HepG2 (cell line): ENCODE measurements around the gene SLC35A2. TPM values are rescaled to one million over a fixed set of nuclear protein-coding genes. Genes with fewer than 3 reads are reported as not detected.

Experiments used
- EED ChIP-seq: sonication (generic); formaldehyde crosslinking; IDR thresholded peaks from 2 replicates; pipeline ENCODE4 v1.5.0; 2020; ENCODE audit warnings: mild to moderate bottlenecking, missing genetic modification reagents
- FOXK1 ChIP-seq: sonication (generic); formaldehyde crosslinking; IDR thresholded peaks from 2 replicates; pipeline ENCODE4 v1.4.0; 2020; ENCODE audit warnings: low read depth, missing genetic modification reagents, borderline replicate concordance
- HOXA5 ChIP-seq: sonication (generic); formaldehyde crosslinking; IDR thresholded peaks from 2 replicates; pipeline ENCODE4 v1.4.0; 2020; ENCODE audit warnings: missing genetic modification reagents
- IRX3 ChIP-seq: sonication (generic); formaldehyde crosslinking; IDR thresholded peaks from 2 replicates; pipeline ENCODE4 v1.8.1; 2023; ENCODE audit warnings: mild to moderate bottlenecking, low read depth, missing genetic modification reagents, borderline replicate concordance
- KAT7 ChIP-seq: IDR thresholded peaks from 2 replicates; pipeline ENCODE4 v1.6.1; 2018; ENCODE audit warnings: borderline replicate concordance, missing compliant biosample characterization
- KLF6 ChIP-seq: IDR thresholded peaks from 2 replicates; pipeline ENCODE4 v1.8.0; 2016; ENCODE audit warnings: missing biosample characterization, missing genetic modification reagents
- KMT2B ChIP-seq: IDR thresholded peaks from 2 replicates; pipeline ENCODE4 v1.6.1; 2016; ENCODE audit warnings: missing genetic modification reagents, missing compliant biosample characterization
- NFIB ChIP-seq: sonication (generic); formaldehyde crosslinking; IDR thresholded peaks from 2 replicates; pipeline ENCODE4 v1.9.0; 2021; ENCODE audit warnings: missing genetic modification reagents, mild to moderate bottlenecking, borderline replicate concordance
- NFYC ChIP-seq: IDR thresholded peaks from 2 replicates; pipeline ENCODE4 v1.6.1; 2016; ENCODE audit warnings: missing genetic modification reagents, missing compliant biosample characterization
- NR2F2 ChIP-seq: IDR thresholded peaks from 2 replicates; pipeline ENCODE4 v1.6.1; 2012; ENCODE audit warnings: low read depth, inconsistent platforms, borderline replicate concordance
- PAF1 ChIP-seq: IDR thresholded peaks from 2 replicates; pipeline ENCODE4 v1.6.1; 2016; ENCODE audit warnings: missing genetic modification reagents, missing compliant biosample characterization
- PITX1 ChIP-seq: sonication (generic); formaldehyde crosslinking; IDR thresholded peaks from 2 replicates; pipeline ENCODE4 v1.5.1; 2020; ENCODE audit warnings: mild to moderate bottlenecking, missing genetic modification reagents
- RBM39 ChIP-seq: fragments of 200-400 bp; formaldehyde crosslinking; IDR thresholded peaks from one replicate; pipeline ENCODE4 v1.6.1; 2018; ENCODE audit warnings: antibody characterized with exemption, mild to moderate bottlenecking, low read depth, low read length; ENCODE audit not compliant: poor library complexity, severe bottlenecking
- SP4 ChIP-seq: sonication (generic); formaldehyde crosslinking; IDR thresholded peaks from 2 replicates; pipeline ENCODE4 v1.8.1; 2023; ENCODE audit warnings: mild to moderate bottlenecking, missing genetic modification reagents
- ZFP90 ChIP-seq: sonication (generic); formaldehyde crosslinking; IDR thresholded peaks from 2 replicates; pipeline ENCODE4 v1.8.0; 2022; ENCODE audit warnings: missing genetic modification reagents, mild to moderate bottlenecking, inconsistent platforms, borderline replicate concordance
- ZNF496 ChIP-seq: sonication (generic); formaldehyde crosslinking; IDR thresholded peaks from 2 replicates; pipeline ENCODE4 v1.8.1; 2023; ENCODE audit warnings: mild to moderate bottlenecking, moderate library complexity, missing genetic modification reagents; ENCODE audit not compliant: insufficient replicate concordance
- polyA plus RNA-seq, 8 experiments: library from polyadenylated mRNA; depleted of rRNA in 3 of 8; stranded (reverse) in 7 of 8; unstranded in 1 of 8; fragments of >200 nt; fragmentation: Illumina TruSeq in 4 of 8; extraction: Trizol in 4 of 8; gene quantifications; 2 replicates each; pipeline versions ENCODE4 v1.2.1 to v1.2.3, GENCODE V29; 2011 to 2016; ENCODE audit warnings: low read depth in 4 of 8, missing spikeins in 1 of 8, mixed read lengths in 1 of 8; ENCODE audit not compliant: insufficient read depth in 1 of 8
- total RNA-seq, 5 experiments: library from RNA; depleted of rRNA; stranded (reverse); fragments of >200 nt; fragmentation: Illumina TruSeq; extraction: Trizol; gene quantifications; 2 replicates each; pipeline ENCODE4 v1.2.3, GENCODE V29; 2016; ENCODE audit warnings: low read depth in 1 of 5
- TF ChIP-seq, protein P1 (sequence below): sonication (generic); formaldehyde crosslinking; IDR thresholded peaks from 2 replicates; pipeline ENCODE4 v1.5.1; 2020; ENCODE audit warnings: mild to moderate bottlenecking, missing genetic modification reagents, moderate library complexity
- TF ChIP-seq, protein P2 (sequence below): IDR thresholded peaks from 2 replicates; pipeline ENCODE4 v1.6.1; 2012; ENCODE audit warnings: low read depth, low read length, improper control_type of control experiment
- TF ChIP-seq, protein P3 (sequence below): sonication (generic); formaldehyde crosslinking; IDR thresholded peaks from 2 replicates; pipeline ENCODE4 v1.4.0; 2020; ENCODE audit warnings: missing genetic modification reagents

Gene SLC35A2
- total and polyA plus RNA-seq, 2 of the 13 experiments (the other 11 are each of a cell fraction or from before 2014, with no cell fraction given), result 32.1 to 40.8 TPM

GRCh38 chrX:48897625-48898306 is 13.7 kb downstream of the SLC35A2 start, which contains the start of the genes PQBP1 and TIMM17B (continued):
- TF ChIP-seq, protein P1, sequence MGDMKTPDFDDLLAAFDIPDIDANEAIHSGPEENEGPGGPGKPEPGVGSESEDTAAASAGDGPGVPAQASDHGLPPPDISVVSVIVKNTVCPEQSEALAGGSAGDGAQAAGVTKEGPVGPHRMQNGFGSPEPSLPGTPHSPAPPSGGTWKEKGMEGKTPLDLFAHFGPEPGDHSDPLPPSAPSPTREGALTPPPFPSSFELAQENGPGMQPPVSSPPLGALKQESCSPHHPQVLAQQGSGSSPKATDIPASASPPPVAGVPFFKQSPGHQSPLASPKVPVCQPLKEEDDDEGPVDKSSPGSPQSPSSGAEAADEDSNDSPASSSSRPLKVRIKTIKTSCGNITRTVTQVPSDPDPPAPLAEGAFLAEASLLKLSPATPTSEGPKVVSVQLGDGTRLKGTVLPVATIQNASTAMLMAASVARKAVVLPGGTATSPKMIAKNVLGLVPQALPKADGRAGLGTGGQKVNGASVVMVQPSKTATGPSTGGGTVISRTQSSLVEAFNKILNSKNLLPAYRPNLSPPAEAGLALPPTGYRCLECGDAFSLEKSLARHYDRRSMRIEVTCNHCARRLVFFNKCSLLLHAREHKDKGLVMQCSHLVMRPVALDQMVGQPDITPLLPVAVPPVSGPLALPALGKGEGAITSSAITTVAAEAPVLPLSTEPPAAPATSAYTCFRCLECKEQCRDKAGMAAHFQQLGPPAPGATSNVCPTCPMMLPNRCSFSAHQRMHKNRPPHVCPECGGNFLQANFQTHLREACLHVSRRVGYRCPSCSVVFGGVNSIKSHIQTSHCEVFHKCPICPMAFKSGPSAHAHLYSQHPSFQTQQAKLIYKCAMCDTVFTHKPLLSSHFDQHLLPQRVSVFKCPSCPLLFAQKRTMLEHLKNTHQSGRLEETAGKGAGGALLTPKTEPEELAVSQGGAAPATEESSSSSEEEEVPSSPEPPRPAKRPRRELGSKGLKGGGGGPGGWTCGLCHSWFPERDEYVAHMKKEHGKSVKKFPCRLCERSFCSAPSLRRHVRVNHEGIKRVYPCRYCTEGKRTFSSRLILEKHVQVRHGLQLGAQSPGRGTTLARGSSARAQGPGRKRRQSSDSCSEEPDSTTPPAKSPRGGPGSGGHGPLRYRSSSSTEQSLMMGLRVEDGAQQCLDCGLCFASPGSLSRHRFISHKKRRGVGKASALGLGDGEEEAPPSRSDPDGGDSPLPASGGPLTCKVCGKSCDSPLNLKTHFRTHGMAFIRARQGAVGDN (CRISPR knock-in tag), result peak; percentile 79
- TF ChIP-seq PITX1 (no peak), SP4 (CRISPR knock-in tag) (peak; percentile 66), KAT7 (CRISPR knock-in tag) (no peak), KLF6 (CRISPR knock-in tag) (no peak), NFYC (CRISPR knock-in tag) (peak; percentile 89), FOXK1 (0 out of 2 replicates have a peak, but pooled peaks have one; percentile 27), IRX3 (no peak), NFIB (CRISPR knock-in tag) (no peak), KMT2B (CRISPR knock-in tag) (no peak; the same call in 1 of the 2 replicates), ZNF496 (no peak), EED (CRISPR knock-in tag) (no peak), ZFP90 (CRISPR knock-in tag) (no peak), RBM39 (peak; percentile 66), HOXA5 (0 out of 2 replicates have a peak, but pooled peaks have one; percentile 4), NR2F2 (no peak), PAF1 (CRISPR knock-in tag) (no peak)
- TF ChIP-seq, protein P2, sequence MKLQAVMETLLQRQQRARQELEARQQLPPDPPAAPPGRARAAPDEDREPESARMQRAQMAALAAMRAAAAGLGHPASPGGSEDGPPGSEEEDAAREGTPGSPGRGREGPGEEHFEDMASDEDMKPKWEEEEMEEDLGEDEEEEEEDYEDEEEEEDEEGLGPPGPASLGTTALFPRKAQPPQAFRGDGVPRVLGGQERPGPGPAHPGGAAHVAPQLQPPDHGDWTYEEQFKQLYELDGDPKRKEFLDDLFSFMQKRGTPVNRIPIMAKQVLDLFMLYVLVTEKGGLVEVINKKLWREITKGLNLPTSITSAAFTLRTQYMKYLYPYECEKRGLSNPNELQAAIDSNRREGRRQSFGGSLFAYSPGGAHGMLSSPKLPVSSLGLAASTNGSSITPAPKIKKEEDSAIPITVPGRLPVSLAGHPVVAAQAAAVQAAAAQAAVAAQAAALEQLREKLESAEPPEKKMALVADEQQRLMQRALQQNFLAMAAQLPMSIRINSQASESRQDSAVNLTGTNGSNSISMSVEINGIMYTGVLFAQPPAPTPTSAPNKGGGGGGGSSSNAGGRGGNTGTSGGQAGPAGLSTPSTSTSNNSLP, result no peak
- TF ChIP-seq, protein P3, sequence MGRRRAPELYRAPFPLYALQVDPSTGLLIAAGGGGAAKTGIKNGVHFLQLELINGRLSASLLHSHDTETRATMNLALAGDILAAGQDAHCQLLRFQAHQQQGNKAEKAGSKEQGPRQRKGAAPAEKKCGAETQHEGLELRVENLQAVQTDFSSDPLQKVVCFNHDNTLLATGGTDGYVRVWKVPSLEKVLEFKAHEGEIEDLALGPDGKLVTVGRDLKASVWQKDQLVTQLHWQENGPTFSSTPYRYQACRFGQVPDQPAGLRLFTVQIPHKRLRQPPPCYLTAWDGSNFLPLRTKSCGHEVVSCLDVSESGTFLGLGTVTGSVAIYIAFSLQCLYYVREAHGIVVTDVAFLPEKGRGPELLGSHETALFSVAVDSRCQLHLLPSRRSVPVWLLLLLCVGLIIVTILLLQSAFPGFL (CRISPR knock-in tag), result no peak
